GM13977 (cell line): ENCODE measurements around the gene DPCD.
A peak's percentile ranks its signal among the peaks of the same experiment; 100 is the strongest.

Experiments
- DNase-seq: peaks from one replicate; pipeline ENCODE4 v3.0.0; 2012; ENCODE audit warnings: low spot score
- CTCF ChIP-seq: IDR thresholded peaks from 2 replicates; pipeline ENCODE4 v1.5.1; 2012; ENCODE audit warnings: mild to moderate bottlenecking, control low read depth; ENCODE audit not compliant: insufficient read depth; ENCODE audit errors: extremely low read depth, missing control alignments
- in situ Hi-C: fragments of 300-500 bp; cut with MboI; formaldehyde crosslinking; loops from one replicate; pipeline ENCODE4 v1.12.0; 2022; ENCODE audit warnings: low sequenced_read_pairs, low pct_unique_long_range_greater_than_20kb, mixed read lengths, inconsistent platforms; ENCODE audit not compliant: unreplicated experiment

Gene DPCD

GRCh38 chr10:101612872-101613271 lies 24.8 kb downstream of the DPCD start:
- DNase-seq: no peak
- TF ChIP-seq CTCF: no peak
- in situ Hi-C loops: no loop called here

GRCh38 chr10:101613646-101614045 lies 25.5 kb downstream of the DPCD start:
- no peak for DNase-seq
- in situ Hi-C loops: no loop called here
- TF ChIP-seq CTCF: no peak

GRCh38 chr10:101614663-101615524 lies 26.8 kb downstream of the DPCD start:
- TF ChIP-seq CTCF: no peak
- no peak for DNase-seq
- in situ Hi-C loops: no loop called here

- no peak for DNase-seq
- in situ Hi-C loops: no loop called here
- TF ChIP-seq CTCF: no peak
These were observed 27.5 kb downstream of the DPCD start for GRCh38 chr10:101615525-101616116.

- in situ Hi-C loops: no loop called here
- DNase-seq: no peak
- TF ChIP-seq CTCF: no peak
These were observed 28.4 kb downstream of the DPCD start for GRCh38 chr10:101616415-101617101.

GRCh38 chr10:101617102-101617823 lies 29.1 kb downstream of the DPCD start:
- peak; percentile 77 for DNase-seq
- no peak for TF ChIP-seq CTCF
- in situ Hi-C loops: no loop called here
